ENCODE results near the gene CDC42EP1. TPM values are rescaled to one million over a fixed set of nuclear protein-coding genes. Genes with fewer than 3 reads are reported as not detected.
A peak's percentile ranks its signal among the peaks of the same experiment; 100 is the strongest.
"Not testable (repeated sequence)": the region's sequence is repeated elsewhere in the genome, so short reads cannot be mapped to it uniquely, and the experiment has no call there.

Gene CDC42EP1
- total RNA-seq, 1 donor from 2014 or later, result 39.1 TPM

- Mint-ChIP-seq H3K36me3 (no peaks in the 10 kb centered on the region), H3K9me3 (no peaks in the 10 kb centered on the region), H3K27ac (no peak overlapping the region), H3K27me3 (ENCODE audit: low read depth) (no peaks in the 10 kb centered on the region), H3K4me3 (no peak overlapping the region), H3K4me1 (peaks cover 39% of the 10 kb centered on the region)
- no peak for DNase-seq (ENCODE audit: low spot score in 2 of 2, unreplicated experiment in 2 of 2)
- TF ChIP-seq, protein P1, sequence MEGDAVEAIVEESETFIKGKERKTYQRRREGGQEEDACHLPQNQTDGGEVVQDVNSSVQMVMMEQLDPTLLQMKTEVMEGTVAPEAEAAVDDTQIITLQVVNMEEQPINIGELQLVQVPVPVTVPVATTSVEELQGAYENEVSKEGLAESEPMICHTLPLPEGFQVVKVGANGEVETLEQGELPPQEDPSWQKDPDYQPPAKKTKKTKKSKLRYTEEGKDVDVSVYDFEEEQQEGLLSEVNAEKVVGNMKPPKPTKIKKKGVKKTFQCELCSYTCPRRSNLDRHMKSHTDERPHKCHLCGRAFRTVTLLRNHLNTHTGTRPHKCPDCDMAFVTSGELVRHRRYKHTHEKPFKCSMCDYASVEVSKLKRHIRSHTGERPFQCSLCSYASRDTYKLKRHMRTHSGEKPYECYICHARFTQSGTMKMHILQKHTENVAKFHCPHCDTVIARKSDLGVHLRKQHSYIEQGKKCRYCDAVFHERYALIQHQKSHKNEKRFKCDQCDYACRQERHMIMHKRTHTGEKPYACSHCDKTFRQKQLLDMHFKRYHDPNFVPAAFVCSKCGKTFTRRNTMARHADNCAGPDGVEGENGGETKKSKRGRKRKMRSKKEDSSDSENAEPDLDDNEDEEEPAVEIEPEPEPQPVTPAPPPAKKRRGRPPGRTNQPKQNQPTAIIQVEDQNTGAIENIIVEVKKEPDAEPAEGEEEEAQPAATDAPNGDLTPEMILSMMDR (IDR thresholded peaks at IDR 0.05; ENCODE audit: unreplicated experiment), result no peak
These were observed 10.6 kb upstream of the CDC42EP1 start for GRCh38 chr22:37549704-37550059.

DNA sequence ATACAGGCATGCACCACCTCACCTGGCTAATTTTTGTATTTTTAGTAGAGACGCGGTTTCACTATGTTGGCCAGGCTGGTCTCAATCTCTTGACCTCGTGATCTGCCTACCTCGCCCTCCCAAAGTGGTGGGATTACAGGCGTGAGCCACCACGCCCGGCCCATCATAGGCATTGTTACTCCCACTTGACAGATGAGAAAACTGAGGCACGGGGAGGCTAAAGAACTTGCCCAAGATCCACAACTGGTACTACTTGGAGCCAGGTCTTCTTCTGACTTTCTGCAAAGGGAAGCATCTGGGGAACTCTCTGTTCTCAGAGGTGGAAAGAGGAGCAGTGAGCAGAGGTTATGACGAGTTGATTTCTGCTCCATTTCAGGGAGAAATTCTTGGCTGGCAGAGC lies 9.4 kb upstream of the CDC42EP1 start:
- not testable (repeated sequence) for H3K4me3 Mint-ChIP-seq; DNase-seq (ENCODE audit: low spot score in 2 of 2, unreplicated experiment in 2 of 2); H3K27me3 Mint-ChIP-seq (ENCODE audit: low read depth); H3K9me3 Mint-ChIP-seq; H3K36me3 Mint-ChIP-seq
- Mint-ChIP-seq H3K4me1 (peaks cover 30% of the 10 kb centered on the region), H3K27ac (peak overlapping the region; percentile 53)

GRCh38 chr22:37551981-37552380 lies 8.3 kb upstream of the CDC42EP1 start:
- Mint-ChIP-seq H3K27ac (peak overlapping the region; percentile 95), H3K36me3 (no peaks in the 10 kb centered on the region), H3K27me3 (ENCODE audit: low read depth) (no peaks in the 10 kb centered on the region), H3K4me3 (no peak overlapping the region), H3K4me1 (peaks cover 31% of the 10 kb centered on the region), H3K9me3 (no peaks in the 10 kb centered on the region)
- DNase-seq (ENCODE audit: low spot score in 2 of 2, unreplicated experiment in 2 of 2), result no peak
- TF ChIP-seq, protein P1 (IDR thresholded peaks at IDR 0.05; ENCODE audit: unreplicated experiment), result no peak

- Mint-ChIP-seq H3K36me3 (no peaks in the 10 kb centered on the region), H3K9me3 (no peaks in the 10 kb centered on the region), H3K27me3 (ENCODE audit: low read depth) (no peaks in the 10 kb centered on the region), H3K27ac (peak overlapping the region; percentile 95), H3K4me3 (no peak overlapping the region), H3K4me1 (peaks cover 28% of the 10 kb centered on the region)
- TF ChIP-seq, protein P1 (IDR thresholded peaks at IDR 0.05; ENCODE audit: unreplicated experiment), result no peak
- no peak for DNase-seq (ENCODE audit: low spot score in 2 of 2, unreplicated experiment in 2 of 2)
These were observed 7.6 kb upstream of the CDC42EP1 start for GRCh38 chr22:37552524-37553163.

GRCh38 chr22:37553725-37554124 lies 6.6 kb upstream of the CDC42EP1 start:
- Mint-ChIP-seq H3K9me3 (no peaks in the 10 kb centered on the region), H3K4me3 (no peak overlapping the region), H3K27ac (no peak overlapping the region), H3K36me3 (no peaks in the 10 kb centered on the region), H3K4me1 (peaks cover 28% of the 10 kb centered on the region), H3K27me3 (ENCODE audit: low read depth) (no peaks in the 10 kb centered on the region)
- DNase-seq (ENCODE audit: low spot score in 2 of 2, unreplicated experiment in 2 of 2), result no peak
- TF ChIP-seq, protein P1 (IDR thresholded peaks at IDR 0.05; ENCODE audit: unreplicated experiment), result no peak

DNA sequence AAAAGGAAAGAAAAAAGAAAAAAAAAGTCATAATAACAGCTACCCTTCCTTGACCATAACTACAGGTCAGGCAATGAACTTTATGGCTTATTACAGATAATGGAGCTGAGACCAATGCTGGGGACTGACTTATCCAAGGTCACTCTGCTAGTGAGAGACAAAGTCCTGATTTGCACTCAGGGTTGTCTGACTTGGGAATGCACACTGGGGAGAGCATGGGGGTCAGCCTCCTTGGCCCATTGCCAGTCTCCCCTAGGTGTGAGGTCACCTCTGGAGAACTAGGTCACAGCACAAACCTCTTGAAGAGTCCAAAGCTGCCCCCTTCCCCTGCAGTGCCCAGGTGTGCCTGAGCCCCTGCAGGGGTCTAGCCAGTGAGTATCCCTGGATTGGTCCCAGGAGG lies 5.3 kb upstream of the CDC42EP1 start:
- Mint-ChIP-seq H3K9me3 (no peaks in the 10 kb centered on the region), H3K4me1 (peaks cover 29% of the 10 kb centered on the region)
- DNase-seq (ENCODE audit: low spot score in 2 of 2, unreplicated experiment in 2 of 2), result no peak

More for the DNA sequence above, 5.3 kb upstream of the CDC42EP1 start:
- no peak overlapping the region for H3K4me3 Mint-ChIP-seq
- H3K36me3 Mint-ChIP-seq, result no peaks in the 10 kb centered on the region
- TF ChIP-seq, protein P1 (IDR thresholded peaks at IDR 0.05; ENCODE audit: unreplicated experiment), result no peak
- no peaks in the 10 kb centered on the region for H3K27me3 Mint-ChIP-seq (ENCODE audit: low read depth)
- H3K27ac Mint-ChIP-seq, result no peak overlapping the region

All from mesothelial cell of epicardium (in vitro differentiated cells).